GM18519 (cell line): ENCODE measurements around the gene SBK3.

Experiments used
- ATAC-seq: cut with Tn5 transposase; IDR thresholded peaks from one replicate; pipeline ENCODE4 v1.9.1; 2021; ENCODE audit warnings: mild to moderate bottlenecking, moderate library complexity; ENCODE audit not compliant: unreplicated experiment, low FRiP score

The SBK3 gene

GRCh38 chr19:55493052-55493644 lies 52.2 kb downstream of the SBK3 start:
- ATAC-seq: no peak

GRCh38 chr19:55492362-55492944 lies 52.9 kb downstream of the SBK3 start:
- ATAC-seq: no peak

GRCh38 chr19:55491546-55492360 lies 53.6 kb downstream of the SBK3 start:
- no peak for ATAC-seq
